WERI-Rb-1 (cell line): Measurements from ENCODE around the gene HACD3.

Experiments used
- DNase-seq: peaks from one replicate; pipeline ENCODE4 v3.0.0-alpha.2; 2020
- H3K27ac ChIP-seq: fragments of 250-450 bp; sonication (Bioruptor Pico); 2 replicates; pipeline ENCODE4 v1.5.1; 2020; ENCODE audit warnings: mild to moderate bottlenecking, moderate library complexity
- H3K27me3 ChIP-seq: fragments of 250-450 bp; sonication (Bioruptor Pico); 2 replicates; pipeline ENCODE4 v1.5.1; 2021; ENCODE audit warnings: mild to moderate bottlenecking, low read depth, moderate library complexity; ENCODE audit not compliant: insufficient read depth, severe bottlenecking
- H3K36me3 ChIP-seq: fragments of 250-450 bp; sonication (Bioruptor Pico); 2 replicates; pipeline ENCODE4 v1.5.1; 2020; ENCODE audit warnings: mild to moderate bottlenecking, moderate library complexity
- H3K4me3 ChIP-seq: 2 replicates; pipeline ENCODE4 v1.5.1; 2011; ENCODE audit warnings: low read depth, mild to moderate bottlenecking, control low read depth, low read length
- H3K9me3 ChIP-seq: fragments of 250-450 bp; sonication (Bioruptor Pico); 2 replicates; pipeline ENCODE4 v1.5.1; 2021; ENCODE audit warnings: mild to moderate bottlenecking, moderate library complexity; ENCODE audit not compliant: severe bottlenecking
- TF ChIP-seq, protein P1 (sequence below): IDR thresholded peaks from 2 replicates; pipeline ENCODE4 v1.5.1; 2011; ENCODE audit warnings: low read depth, mild to moderate bottlenecking, control low read depth, inconsistent platforms, low read length

The HACD3 gene

DNA sequence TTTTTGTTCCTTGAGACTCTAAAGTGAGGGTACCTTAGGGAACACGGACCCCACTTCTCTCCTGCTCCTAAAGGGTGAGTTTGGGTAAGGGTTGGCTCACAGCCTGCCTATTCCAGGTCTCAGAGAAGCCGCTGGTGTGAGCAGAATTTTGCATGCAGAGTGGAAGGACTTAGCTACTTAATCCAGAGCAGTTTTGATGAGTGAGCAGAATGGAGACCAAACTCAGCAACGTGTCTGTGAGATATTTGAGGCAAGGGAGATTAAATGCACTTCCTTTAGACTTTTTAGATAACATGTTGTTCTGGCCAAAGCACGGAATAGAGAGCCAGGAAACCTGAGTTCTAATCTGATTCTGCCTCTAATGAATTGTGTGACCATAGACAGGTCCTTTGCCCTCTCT is 96.6 kb downstream of the HACD3 start:
- Histone ChIP-seq H3K9me3 (no peaks in the 10 kb centered on the region), H3K36me3 (no peaks in the 10 kb centered on the region), H3K4me3 (no peak overlapping the region), H3K27me3 (peaks cover 55% of the 10 kb centered on the region), H3K27ac (no peak overlapping the region)
- TF ChIP-seq, protein P1, sequence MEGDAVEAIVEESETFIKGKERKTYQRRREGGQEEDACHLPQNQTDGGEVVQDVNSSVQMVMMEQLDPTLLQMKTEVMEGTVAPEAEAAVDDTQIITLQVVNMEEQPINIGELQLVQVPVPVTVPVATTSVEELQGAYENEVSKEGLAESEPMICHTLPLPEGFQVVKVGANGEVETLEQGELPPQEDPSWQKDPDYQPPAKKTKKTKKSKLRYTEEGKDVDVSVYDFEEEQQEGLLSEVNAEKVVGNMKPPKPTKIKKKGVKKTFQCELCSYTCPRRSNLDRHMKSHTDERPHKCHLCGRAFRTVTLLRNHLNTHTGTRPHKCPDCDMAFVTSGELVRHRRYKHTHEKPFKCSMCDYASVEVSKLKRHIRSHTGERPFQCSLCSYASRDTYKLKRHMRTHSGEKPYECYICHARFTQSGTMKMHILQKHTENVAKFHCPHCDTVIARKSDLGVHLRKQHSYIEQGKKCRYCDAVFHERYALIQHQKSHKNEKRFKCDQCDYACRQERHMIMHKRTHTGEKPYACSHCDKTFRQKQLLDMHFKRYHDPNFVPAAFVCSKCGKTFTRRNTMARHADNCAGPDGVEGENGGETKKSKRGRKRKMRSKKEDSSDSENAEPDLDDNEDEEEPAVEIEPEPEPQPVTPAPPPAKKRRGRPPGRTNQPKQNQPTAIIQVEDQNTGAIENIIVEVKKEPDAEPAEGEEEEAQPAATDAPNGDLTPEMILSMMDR, result no peak
- DNase-seq, result no peak
